Head of caudate nucleus (tissue), 42 donors: ENCODE results near the gene ARL16.

Experiments
- DNase-seq, 42 donors: peaks; one replicate each; pipeline versions ENCODE4 v3.0.0 to v3.0.0-alpha.2; 2020 to 2021; ENCODE audit warnings: mixed read lengths in 7 of 42
- intact Hi-C: fragments of 100-400 bp; cut with DNase I; formaldehyde crosslinking; loops from one replicate; pipeline ENCODE4 v1.15.0; 2022

Gene ARL16

DNA sequence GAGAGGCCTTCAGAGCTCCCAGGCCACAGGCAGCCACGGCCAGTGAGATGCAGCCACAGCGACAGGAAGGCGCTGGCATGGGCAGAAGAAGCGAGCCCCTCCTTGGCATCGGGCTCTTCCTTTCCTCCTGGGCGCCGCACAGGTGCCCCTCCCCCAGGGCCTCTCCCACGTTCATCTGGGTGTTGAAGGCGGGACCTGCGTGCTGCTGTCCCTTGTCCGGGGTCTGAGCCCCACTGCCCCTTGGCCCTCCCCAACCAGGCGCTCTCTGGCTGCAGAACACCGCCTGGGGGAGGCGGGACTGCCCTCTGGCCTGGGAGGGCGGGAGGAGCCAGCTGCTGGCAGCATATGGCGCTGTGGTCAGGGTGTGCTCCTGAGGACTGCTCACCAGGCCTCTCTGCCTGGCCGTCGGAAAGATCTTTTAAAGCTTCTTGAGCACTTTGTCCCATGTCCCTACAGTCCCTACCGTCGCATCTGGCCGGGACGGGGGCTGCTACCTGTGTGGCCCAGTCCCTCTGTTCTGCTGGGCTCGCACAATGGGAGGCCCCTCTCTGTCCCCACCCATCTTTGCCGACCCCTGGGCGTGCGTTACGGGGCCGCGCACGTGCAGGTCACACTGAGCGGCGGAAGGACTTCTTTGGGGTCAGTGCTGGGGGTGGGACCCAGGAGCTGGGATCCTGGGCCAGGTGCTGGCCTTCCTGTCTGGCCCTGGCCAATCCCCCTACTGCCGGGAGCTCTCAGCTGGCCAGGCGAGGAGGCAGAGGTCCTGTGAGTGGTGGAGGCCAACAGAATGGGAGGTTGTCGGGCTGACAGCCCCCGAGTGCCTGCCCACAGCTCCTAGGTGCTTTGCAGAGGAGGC is 30.2 kb upstream of the ARL16 start:
- DNase-seq, result no peak
- intact Hi-C loops, result no loop called here

DNA sequence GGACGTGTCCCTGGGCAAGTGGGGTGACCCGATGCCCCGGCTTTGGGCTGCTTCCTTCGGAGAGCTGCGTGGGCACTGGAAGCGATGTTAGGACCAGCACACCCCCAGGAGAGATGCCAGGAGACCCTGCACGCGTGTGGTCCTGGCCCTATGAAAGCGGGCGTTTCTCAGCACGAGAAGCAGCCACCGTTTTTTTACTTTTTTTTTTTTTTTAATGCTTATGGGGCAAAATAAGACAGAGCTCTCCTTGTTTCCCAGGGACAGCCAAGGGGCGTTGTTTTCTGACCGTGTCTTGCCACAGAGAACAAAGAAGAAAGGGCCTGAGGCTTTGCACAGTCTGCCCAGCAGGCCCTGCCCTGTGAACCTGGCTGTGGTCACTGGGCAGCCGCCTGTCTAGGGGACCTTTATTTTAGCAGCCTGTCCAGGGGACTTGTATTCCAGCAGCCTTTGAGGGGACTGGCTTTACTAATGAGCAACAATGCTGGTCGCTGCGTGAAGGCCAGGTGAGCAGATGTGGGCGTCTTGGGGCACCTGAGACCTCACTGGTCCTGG is 29.5 kb upstream of the ARL16 start:
- intact Hi-C loops, result no loop called here
- DNase-seq, result peak in 2 of 42 donors; percentile 12 to 46

DNA sequence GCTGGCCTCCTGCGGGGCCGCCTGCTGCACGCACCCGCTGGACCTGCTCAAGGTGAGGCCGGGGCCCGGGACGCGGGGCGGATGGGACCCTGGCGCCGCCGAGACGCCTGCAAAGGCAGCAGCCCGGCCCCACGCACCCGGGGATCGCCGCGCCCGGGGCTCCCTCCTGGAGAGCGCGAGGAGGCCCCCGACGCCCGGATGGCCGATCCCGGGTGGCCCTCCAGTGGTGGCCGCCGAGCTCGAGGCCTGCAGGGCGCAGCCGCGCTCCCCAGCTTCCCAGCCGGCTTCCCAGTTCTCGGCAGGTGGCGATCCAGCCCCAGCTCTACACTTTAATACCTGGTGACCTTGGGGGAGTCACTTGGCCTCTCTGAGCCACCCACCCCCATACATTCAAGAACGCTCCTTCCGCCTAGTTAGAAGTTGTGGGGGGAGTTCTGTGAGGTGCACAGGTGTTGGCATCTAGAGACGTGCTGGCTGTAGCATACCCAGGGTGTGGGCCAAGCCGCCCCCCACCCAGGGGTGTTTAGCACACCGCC is 28.9 kb upstream of the ARL16 start:
- intact Hi-C loops, result no loop called here
- DNase-seq, result peak in 8 of 42 donors; percentile 7 to 45 (median 32)

DNA sequence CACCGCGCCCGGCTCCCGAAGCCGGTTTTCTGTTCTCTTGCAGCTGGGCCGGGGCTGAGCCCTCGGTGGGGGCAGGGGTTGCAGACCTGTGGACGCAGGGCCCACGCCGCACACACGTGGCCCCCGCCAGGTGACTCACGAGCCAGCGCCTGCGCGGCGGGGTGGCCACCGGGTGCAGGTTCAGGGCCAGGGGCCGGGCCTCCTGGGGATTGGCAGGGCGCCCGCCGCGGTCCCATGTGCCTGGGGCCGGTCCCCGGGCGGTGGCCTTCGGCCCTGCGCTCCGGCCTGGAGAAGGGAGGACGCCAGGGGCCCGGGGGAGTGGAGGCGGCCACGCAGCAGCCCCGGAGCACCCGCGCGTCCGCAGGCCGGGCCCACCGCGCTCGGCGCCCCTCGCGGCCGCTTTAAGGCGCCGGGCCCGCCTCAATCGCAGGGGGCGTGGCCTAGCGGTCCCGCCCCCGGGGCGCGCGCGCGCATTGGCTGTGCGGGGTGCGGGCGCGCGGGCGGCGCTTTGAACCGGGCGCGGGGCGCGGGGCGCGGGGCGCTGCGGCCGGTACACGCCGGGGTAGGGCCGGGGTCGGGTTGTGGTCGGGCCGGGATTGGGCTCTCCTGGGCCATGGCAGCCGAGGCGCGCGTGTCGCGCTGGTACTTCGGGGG is 28.3 kb upstream of the ARL16 start, which contains the start of gene SLC25A10:
Gene SLC25A10 (plus strand): TSS at position 471 of the 654 bp plus-strand sequence. CDS start 143 bp downstream, at position 614.
- intact Hi-C loops, result no loop called here
- DNase-seq, result peak; percentile 37 to 88 (median 78)

DNA sequence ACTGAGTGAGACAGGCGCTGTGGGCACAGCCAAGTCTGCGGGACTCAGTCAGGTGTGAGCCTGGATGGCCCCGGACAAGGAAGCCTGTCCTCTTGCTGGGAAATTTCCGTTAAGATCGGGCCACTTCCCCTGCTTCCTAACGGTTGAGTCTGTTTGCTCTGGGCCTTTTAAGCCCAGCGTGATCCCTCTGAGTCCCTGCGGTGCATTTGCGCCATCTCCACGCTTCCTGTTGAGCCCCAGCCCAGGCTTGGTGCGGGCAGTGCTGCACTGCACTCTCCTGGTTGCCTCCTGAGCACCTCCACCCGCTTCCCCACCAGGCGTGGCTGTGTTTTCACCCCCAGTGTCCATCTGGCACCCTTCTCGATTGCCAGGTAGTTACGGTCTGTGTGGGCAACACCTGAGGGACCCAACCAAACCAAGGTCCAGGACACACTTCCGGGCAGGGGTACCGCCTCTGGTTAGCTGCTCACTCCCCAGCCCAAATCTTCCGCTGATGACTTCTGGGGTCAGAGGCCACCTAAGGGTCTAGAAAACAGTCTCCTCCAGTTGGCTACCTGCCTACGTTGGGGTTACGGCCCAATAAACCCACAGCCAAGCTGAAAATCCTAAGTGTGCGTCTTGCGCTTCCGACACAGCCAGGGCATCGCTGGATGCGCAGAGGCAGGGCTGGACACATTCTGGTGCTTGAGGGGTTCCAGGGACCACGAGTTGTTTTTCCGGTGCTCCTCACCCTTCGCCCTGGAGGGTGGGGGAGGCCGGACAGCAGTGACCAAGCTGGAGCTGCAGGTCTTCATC is 27.1 kb upstream of the ARL16 start:
- peak in 1 of 42 donors; percentile 4 for DNase-seq
- intact Hi-C loops, result no loop called here

DNA sequence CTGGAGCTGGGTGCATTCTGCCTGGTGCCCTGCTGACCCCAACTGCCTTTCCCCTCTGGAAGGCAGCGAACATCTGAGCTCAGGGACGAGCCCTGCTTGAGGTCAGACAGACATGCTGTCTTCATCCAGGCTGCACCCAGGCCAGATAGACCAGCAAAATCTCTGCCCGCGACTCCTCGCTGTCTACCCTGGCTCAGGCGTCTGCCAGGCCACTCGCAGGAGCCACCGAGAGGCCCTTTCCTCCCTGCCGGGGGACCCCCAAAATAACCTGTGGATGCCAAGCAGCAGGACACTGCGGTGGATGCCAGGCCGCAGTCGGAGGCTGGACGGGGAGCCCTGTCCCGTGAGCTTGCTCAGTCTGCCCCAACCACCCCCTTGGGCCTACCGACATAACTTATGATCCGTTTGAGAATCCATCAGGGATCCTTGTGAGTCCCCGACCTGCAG is 25.2 kb upstream of the ARL16 start:
- intact Hi-C loops, result no loop called here
- no peak for DNase-seq

DNA sequence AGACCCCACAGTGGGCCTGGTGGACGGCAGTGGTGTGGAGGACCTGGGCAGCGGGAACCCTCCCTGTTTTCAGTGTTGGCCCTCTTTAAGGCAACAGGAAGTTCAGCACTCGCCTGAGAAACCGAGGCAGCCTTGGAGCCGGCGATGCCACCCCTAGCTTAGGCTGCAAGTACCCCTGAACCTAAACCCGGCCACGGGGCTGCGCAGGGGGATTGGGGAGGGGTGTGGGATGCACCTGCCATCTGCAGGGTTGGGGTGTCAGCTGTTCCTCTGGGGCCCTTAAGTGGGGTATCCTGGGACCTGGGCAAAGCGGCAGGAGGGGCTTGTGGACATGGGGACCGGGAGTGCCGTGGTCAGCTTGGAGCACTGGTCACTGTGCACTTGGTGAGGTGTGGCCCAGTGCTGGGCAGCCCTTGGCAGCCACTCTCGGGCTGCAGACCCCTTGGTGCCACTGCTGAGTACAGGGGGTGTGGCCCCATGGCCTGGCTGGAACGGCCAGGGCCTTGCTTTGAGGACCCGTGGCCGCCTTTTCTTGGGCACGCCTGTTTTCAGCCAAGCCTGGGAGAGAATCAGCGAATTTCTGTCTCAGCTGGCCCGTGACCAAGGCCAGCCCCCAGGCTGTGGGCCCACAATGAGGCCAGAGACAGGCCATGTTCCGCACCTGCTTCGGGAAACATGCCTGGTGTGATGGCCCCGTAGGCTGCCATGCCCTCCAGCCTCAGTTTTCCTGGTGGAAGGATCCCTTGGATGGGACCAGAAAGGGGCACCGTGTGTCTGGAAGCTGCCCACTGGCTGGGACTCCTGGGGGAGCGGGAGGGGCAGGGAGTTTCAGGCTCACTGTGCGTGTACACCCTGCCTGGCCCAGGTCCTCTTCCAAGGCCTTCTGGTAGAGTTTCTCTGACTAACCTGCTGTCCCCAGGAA is 24.4 kb upstream of the ARL16 start:
- intact Hi-C loops, result no loop called here
- no peak for DNase-seq

DNA sequence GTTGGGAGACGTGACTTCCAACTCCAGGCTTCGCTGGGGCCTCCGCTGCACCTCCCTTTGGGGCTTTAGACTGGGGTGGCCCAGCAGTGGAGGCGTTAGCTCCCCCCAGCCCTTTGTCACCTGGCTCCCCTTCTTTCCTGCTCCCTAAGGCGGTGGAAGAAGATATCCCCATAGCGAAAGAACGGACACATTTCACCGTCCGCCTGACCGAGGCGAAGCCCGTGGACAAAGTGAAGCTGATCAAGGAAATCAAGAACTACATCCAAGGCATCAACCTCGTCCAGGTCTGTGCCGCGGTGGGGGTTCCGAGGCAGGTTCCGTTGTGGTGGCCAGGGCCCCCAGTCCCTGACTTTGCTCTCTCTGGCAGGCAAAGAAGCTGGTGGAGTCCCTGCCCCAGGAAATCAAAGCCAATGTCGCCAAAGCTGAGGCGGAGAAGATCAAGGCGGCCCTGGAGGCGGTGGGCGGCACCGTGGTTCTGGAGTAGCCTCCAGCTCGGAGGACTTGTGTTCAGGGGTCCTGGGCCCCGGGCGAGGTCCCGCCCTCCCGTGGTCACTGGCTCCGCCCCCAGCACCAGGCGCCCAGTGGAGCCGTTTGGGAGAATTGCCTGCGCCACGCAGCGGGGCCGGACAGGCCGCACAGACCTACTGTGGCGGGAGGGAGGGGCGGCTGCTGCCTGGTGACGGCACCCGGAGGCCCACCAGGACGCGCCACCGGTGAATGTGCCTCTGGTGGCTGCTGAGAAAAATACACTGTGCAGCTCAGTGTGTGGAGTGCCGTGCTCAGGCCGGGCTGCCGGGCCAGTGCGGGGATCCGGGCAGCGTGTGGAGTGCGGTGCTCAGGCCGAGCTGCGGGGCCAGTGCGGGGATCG is 23.4 kb upstream of the ARL16 start:
- intact Hi-C loops, result no loop called here
- no peak for DNase-seq

DNA sequence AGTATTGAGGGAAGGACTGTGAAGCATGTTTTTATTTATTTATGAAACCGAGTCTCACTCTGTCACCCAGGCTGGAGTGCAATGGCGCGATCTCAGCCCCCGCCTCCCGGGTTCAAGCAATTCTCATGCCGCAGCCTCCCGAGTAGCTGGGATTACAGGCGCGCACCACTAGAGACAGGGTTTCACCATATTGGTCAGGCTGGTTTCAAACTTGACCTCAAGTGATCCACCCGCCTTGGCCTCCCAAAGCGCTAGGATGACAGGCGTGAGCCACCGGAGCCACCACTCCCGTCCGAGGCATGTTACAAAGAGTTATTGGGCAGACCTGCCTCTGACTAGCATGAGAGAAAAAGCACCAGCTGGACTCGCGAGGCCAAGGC is 22.6 kb upstream of the ARL16 start:
- intact Hi-C loops, result no loop called here
- DNase-seq, result no peak

DNA sequence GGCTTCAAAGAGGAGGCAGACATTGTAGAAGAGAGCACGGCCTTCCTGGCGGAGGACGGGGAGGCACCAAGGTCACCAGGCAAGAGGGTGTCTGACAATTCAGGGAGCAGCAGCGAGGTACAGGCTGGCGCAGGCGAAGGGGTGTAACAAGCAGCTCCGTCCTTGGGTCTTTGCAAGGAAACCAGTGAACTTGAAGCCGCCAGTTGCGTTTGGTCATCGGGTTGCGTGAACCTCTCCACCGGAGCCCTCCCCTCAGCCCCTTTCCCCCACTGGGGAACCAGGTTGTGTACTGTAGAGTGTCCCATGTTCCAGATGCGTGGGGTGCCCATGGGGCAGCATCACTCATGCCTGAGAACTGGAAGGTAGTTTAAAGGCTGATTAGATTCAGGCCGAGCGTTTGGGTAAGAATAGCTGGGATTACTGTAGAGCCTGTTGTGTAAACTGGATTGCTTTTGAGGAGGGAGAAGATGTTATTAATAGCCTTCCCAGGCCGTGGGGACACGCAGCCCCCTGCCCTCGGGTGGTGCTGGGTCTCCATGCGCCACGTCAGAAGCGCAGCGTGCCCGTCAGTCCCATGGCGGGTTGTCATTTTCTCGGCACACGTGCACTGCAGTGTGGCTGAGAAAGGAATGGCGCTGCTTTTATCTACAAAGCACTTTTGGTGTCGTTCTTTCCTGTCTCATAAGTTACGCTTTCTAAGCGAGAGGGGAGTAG is 22.1 kb upstream of the ARL16 start:
- intact Hi-C loops, result no loop called here
- no peak for DNase-seq

DNA sequence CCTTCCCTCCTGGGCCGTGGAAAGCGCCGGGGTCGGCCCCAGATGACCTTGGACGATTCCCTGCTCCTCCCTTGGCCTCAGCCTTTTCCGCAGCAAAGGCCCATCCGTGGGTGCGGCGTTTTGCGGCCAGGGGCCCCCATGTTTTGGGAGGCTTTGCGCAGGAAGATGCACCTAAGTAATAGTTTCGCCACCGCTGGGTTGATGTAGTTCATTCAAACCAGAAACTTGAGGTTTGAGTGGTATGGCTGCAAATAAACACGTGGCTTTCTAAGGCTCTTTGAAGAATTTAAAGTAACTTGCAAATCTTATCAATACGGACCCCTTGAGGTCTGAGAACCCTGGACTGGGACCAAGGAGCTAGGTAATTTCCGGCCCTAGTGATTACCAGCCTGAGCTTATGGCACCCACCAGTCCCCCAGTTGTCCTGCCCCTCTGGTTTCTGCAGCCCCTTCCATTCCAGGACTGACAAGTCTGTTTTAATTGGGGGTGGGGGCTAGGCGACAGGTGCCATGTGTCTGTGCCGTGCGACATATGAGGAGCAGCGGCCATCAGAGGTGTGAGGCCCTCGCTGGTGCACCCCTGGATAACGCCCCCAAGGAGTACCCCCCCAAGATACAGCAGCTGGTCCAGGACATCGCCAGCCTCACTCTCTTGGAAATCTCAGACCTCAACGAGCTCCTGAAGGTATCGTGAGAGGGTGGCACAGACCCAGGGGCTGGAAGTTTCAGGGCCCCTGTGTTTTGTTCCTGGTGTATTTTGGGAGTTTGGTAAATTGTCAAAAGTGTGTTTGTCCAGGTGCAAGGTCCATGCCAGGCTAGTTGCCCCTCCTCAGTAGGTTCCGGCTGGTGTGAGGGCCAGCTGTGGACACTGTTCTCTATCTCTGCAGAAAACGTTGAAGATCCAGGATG is 20.4 kb upstream of the ARL16 start:
- intact Hi-C loops, result loop anchor here (5.0 kb wide), 1 partner anchor 37 kb away; the partner anchor contains the start of genes CCDC137 and OXLD1
- no peak for DNase-seq

DNA sequence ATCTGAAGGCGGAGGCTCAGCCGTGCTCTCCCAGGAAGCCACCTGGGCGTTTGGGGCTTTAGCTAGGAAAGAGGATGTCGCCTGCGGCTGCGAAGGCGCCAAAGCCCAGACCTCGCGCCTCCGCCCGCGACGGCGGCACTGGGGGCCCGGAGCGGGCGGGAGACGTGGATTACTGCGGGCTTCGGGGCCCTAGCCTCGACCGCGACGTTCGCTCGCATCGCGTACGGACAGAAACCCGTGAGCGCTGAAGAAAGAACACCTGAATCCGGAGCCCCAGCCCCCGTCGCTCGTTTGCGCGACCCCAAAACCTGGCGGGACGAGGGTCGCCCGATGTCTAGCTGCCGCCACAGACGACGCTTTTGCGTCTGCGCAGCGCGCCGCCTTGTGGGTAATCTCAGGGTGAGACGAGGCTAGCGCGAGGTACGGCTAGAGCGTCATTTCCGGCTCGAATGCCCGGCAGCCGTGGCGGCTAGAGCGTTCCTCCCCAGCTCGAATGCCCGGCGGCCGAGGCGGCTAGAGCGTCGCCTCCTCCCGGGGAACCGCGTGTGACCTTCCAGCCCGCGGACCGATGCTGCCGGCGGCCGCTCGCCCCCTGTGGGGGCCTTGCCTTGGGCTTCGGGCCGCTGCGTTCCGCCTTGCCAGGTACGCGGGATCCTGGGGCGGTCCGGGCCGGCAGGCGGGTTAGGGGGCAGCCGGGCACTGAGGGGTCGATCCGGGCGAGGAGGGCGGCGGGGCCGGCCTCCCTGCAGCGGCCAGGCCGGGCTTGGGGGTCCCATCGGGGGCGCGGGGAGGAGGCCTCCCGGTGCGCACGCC is 19.5 kb upstream of the ARL16 start, which contains the start of gene MRPL12:
Gene MRPL12 (plus strand): TSS at position 434 of the 813 bp plus-strand sequence. CDS start 135 bp downstream, at position 569.
- peak; percentile 90 to 99 (median 97) for DNase-seq
- intact Hi-C loops, result loop anchor here (5.0 kb wide), 1 partner anchor 36 kb away; the partner anchor contains the start of genes CCDC137 and OXLD1

DNA sequence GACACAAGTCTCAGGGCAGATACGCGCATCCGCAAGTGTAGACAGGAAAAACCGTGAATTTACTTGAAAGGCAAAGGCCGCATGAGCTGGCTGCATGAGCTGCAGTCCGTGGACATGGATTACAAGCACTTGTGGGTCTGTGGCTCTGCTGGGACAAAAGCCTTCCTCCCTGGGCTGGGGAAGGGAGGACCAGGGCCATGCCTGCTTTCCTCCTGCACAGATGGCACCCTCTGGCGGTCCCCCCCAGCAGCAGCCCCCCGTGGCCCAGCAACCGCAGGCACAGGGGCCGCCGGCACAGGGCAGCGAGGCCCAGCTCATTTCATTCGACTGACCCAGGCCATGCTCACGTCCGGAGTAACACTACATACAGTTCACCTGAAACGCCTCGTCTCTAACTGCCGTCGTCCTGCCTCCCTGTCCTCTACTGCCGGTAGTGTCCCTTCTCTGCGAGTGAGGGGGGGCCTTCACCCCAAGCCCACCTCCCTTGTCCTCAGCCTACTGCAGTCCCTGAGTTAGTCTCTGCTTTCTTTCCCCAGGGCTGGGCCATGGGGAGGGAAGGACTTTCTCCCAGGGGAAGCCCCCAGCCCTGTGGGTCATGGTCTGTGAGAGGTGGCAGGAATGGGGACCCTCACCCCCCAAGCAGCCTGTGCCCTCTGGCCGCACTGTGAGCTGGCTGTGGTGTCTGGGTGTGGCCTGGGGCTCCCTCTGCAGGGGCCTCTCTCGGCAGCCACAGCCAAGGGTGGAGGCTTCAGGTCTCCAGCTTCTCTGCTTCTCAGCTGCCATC is 17.9 kb upstream of the ARL16 start:
- intact Hi-C loops, result loop anchor here (5.0 kb wide), 1 partner anchor 34 kb away; the partner anchor contains the start of genes CCDC137 and OXLD1
- DNase-seq, result no peak
